Gastrocnemius medialis (tissue), 4 donors: ENCODE data around the gene BARX1. TPM values are rescaled to one million over a fixed set of nuclear protein-coding genes. Genes with fewer than 3 reads are reported as not detected.

Experiments used
- ATAC-seq, 2 donors: fragments of 150-250 bp; one replicate each; pipeline ENCODE4 v1.9.1; 2016
- DNase-seq, 2 donors: peaks; one replicate each; pipeline ENCODE4 v3.0.0-alpha.2; 2019
- H3K27ac ChIP-seq, 4 donors: fragments of 200-600 bp; sonication (generic); 1 replicate in 1 of 4; 2 replicates in 3 of 4; pipeline ENCODE4 v1.5.1; 2016 to 2018; ENCODE audit warnings: mild to moderate bottlenecking in 2 of 4, moderate library complexity in 1 of 4
- H3K27me3 ChIP-seq, 3 donors: fragments of 200-600 bp; sonication (generic) in 2 of 3; 1 replicate in 1 of 3; 2 replicates in 2 of 3; pipeline versions ENCODE4 v1.5.1 to v1.6.0; 2016 to 2019; ENCODE audit warnings: mild to moderate bottlenecking in 1 of 3, moderate library complexity in 1 of 3
- H3K36me3 ChIP-seq, 2 donors: fragments of 200-600 bp; sonication (generic) in 1 of 2; one replicate each; pipeline ENCODE4 v1.5.1; 2017 to 2018
- H3K4me1 ChIP-seq, 2 donors: fragments of 200-600 bp; sonication (generic) in 1 of 2; one replicate each; pipeline ENCODE4 v1.5.1; 2016 to 2017; ENCODE audit warnings: mild to moderate bottlenecking in 2 of 2
- H3K4me3 ChIP-seq, 4 donors: fragments of 200-600 bp; sonication (generic) in 3 of 4; 1 replicate in 1 of 4; 2 replicates in 3 of 4; pipeline ENCODE4 v1.5.1; 2016 to 2019; ENCODE audit warnings: mild to moderate bottlenecking in 2 of 4
- H3K9me3 ChIP-seq, 3 donors: fragments of 200-600 bp; sonication (generic) in 2 of 3; 1 replicate in 1 of 3; 2 replicates in 2 of 3; pipeline ENCODE4 v1.5.1; 2016 to 2019
- CTCF ChIP-seq, 5 experiments: fragments of 450-650 bp in 3 of 5; fragments of 200-600 bp in 2 of 5; sonication (generic) in 2 of 5; IDR thresholded peaks in 4 of 5; conservative IDR thresholded peaks in 1 of 5; 1 replicate in 4 of 5; 2 replicates in 1 of 5; pipeline ENCODE4 v1.5.1; 2016 to 2019; ENCODE audit warnings: antibody characterized with exemption in 5 of 5, mild to moderate bottlenecking in 3 of 5, moderate library complexity in 3 of 5
- POLR2A ChIP-seq, 2 donors: fragments of 450-650 bp; IDR thresholded peaks; one replicate each; pipeline ENCODE4 v1.6.1; 2017; ENCODE audit warnings: antibody characterized with exemption in 2 of 2, mild to moderate bottlenecking in 2 of 2, moderate library complexity in 2 of 2
- in situ Hi-C, 4 donors: fragments of 200-750 bp; cut with MboI; loops; one replicate each; pipeline versions ENCODE4 v1.15.0 to v1.8.0; 2017; ENCODE audit warnings: low sequenced_read_pairs in 4 of 4
- intact Hi-C: fragments of 100-400 bp; cut with DNase I; formaldehyde crosslinking; loops from one replicate; pipeline ENCODE4 v1.15.1; 2023; ENCODE audit warnings: low total_unique reads
- total RNA-seq, 4 donors: library from RNA; depleted of rRNA; stranded (reverse); fragments of >200 nt; gene quantifications; one replicate each; pipeline versions ENCODE4 v1.1.0 to v1.2.3, GENCODE V29; 2016

The BARX1 gene
- total RNA-seq, 4 donors from 2014 or later = not detected

GRCh38 chr9:93983875-93984274, 28.7 kb upstream of the BARX1 start:
- in situ Hi-C loops = no loop called here

GRCh38 chr9:93979721-93980120, 24.6 kb upstream of the BARX1 start:
- Histone ChIP-seq H3K27me3 (peaks cover 0 to 6% (median 0%) of the 10 kb centered on the region in 3 donors), H3K4me1 (no peaks in the 10 kb centered on the region), H3K27ac (no peak overlapping the region), H3K36me3 (no peaks in the 10 kb centered on the region), H3K9me3 (no peaks in the 10 kb centered on the region), H3K4me3 (no peak overlapping the region)
- no peak for DNase-seq
- TF ChIP-seq CTCF (IDR thresholded peaks at IDR 0.05 in 4 of 5, conservative IDR thresholded peaks at IDR 0.05 in 1 of 5) = no peak
- TF ChIP-seq POLR2A (IDR thresholded peaks at IDR 0.05) = no peak
- intact Hi-C loops = no loop called here
- in situ Hi-C loops = no loop called here
- ATAC-seq = no peak

More at GRCh38 chr9:93983875-93984274, 28.7 kb upstream of the BARX1 start:
- no peak overlapping the region for H3K4me3 ChIP-seq
- H3K4me1 ChIP-seq = no peaks in the 10 kb centered on the region
- no peaks in the 10 kb centered on the region for H3K36me3 ChIP-seq
- no peak overlapping the region for H3K27ac ChIP-seq
- intact Hi-C loops = no loop called here
- no peak for ATAC-seq
- H3K9me3 ChIP-seq = no peaks in the 10 kb centered on the region
- TF ChIP-seq CTCF (IDR thresholded peaks at IDR 0.05 in 4 of 5, conservative IDR thresholded peaks at IDR 0.05 in 1 of 5) (no peak), POLR2A (IDR thresholded peaks at IDR 0.05) (no peak)
- DNase-seq = no peak
- peaks cover 0 to 13% (median 0%) of the 10 kb centered on the region in 3 donors for H3K27me3 ChIP-seq

- Histone ChIP-seq H3K36me3 (no peaks in the 10 kb centered on the region), H3K9me3 (no peaks in the 10 kb centered on the region), H3K27me3 (peaks cover 0 to 3% (median 0%) of the 10 kb centered on the region in 3 donors), H3K4me1 (no peaks in the 10 kb centered on the region), H3K27ac (no peak overlapping the region), H3K4me3 (no peak overlapping the region)
- in situ Hi-C loops = no loop called here
- intact Hi-C loops = no loop called here
- no peak for DNase-seq
- no peak for TF ChIP-seq CTCF (IDR thresholded peaks at IDR 0.05 in 4 of 5, conservative IDR thresholded peaks at IDR 0.05 in 1 of 5)
- ATAC-seq = no peak
These were observed 23.4 kb upstream of the BARX1 start for GRCh38 chr9:93978551-93978950.

GRCh38 chr9:93976973-93977372, 21.8 kb upstream of the BARX1 start:
- in situ Hi-C loops (no loop called here), intact Hi-C loops (no loop called here)
- peaks cover 0 to 3% (median 0%) of the 10 kb centered on the region in 3 donors for H3K27me3 ChIP-seq

More at GRCh38 chr9:93976973-93977372, 21.8 kb upstream of the BARX1 start:
- no peaks in the 10 kb centered on the region for H3K4me1 ChIP-seq
- TF ChIP-seq CTCF (IDR thresholded peaks at IDR 0.05 in 4 of 5, conservative IDR thresholded peaks at IDR 0.05 in 1 of 5) (no peak), POLR2A (IDR thresholded peaks at IDR 0.05) (no peak)
- H3K36me3 ChIP-seq = no peaks in the 10 kb centered on the region
- ATAC-seq (no peak), DNase-seq (no peak)
- H3K27ac ChIP-seq = no peak overlapping the region
- H3K4me3 ChIP-seq = no peak overlapping the region
- H3K9me3 ChIP-seq = no peaks in the 10 kb centered on the region
